K562 (cell line): ENCODE data around the gene KNL1. TPM values are rescaled to one million over a fixed set of nuclear protein-coding genes. Genes with fewer than 3 reads are reported as not detected.
A peak's percentile ranks its signal among the peaks of the same experiment; 100 is the strongest.

Source experiments
- CBFA2T3 ChIP-seq: fragments of 450-650 bp; IDR thresholded peaks from 2 replicates; pipeline ENCODE4 v1.6.1; 2017
- CC2D1A ChIP-seq: fragments of 450-650 bp; IDR thresholded peaks from 2 replicates; pipeline ENCODE4 v1.6.1; 2017; ENCODE audit warnings: mild to moderate bottlenecking
- GATAD2A ChIP-seq: fragments of 450-650 bp; IDR thresholded peaks from 2 replicates; pipeline ENCODE4 v1.6.1; 2017
- HOXB6 ChIP-seq: fragments of 250-450 bp; sonication (Bioruptor Pico); IDR thresholded peaks from 2 replicates; pipeline ENCODE4 v1.5.1; 2022; ENCODE audit warnings: mild to moderate bottlenecking, borderline replicate concordance
- JUND ChIP-seq, 2 experiments: IDR thresholded peaks; 2 replicates in 1 of 2; 3 replicates in 1 of 2; pipeline ENCODE4 v1.6.1; 2011; ENCODE audit warnings: borderline replicate concordance in 2 of 2, low read depth in 2 of 2, low read length in 2 of 2, improper control_type of control experiment in 1 of 2, missing biosample characterization in 1 of 2, missing genetic modification characterization in 1 of 2, missing genetic modification reagents in 1 of 2
- MAFK ChIP-seq: IDR thresholded peaks from 2 replicates; pipeline ENCODE4 v1.6.1; 2011; ENCODE audit warnings: low read length, improper control_type of control experiment
- NCOA1 ChIP-seq: fragments of 450-650 bp; IDR thresholded peaks from 2 replicates; pipeline ENCODE4 v1.6.1; 2016; ENCODE audit warnings: low read depth
- NEUROD1 ChIP-seq: fragments of 150-350 bp; IDR thresholded peaks from 2 replicates; pipeline ENCODE4 v1.6.1; 2014; ENCODE audit warnings: borderline replicate concordance, low read length, low read depth; ENCODE audit not compliant: partially characterized antibody
- POLR2B ChIP-seq: fragments of 450-650 bp; IDR thresholded peaks from 2 replicates; pipeline ENCODE4 v1.6.1; 2018; ENCODE audit warnings: low read depth; ENCODE audit not compliant: partially characterized antibody
- POU5F1 ChIP-seq: fragments of 150-350 bp; IDR thresholded peaks from 2 replicates; pipeline ENCODE4 v1.6.1; 2014; ENCODE audit warnings: borderline replicate concordance, low read length, low read depth, mild to moderate bottlenecking; ENCODE audit not compliant: partially characterized antibody
- RAD21 ChIP-seq, 2 experiments: fragments of 250-450 bp in 1 of 2; fragments of 450-650 bp in 1 of 2; sonication (Bioruptor Pico) in 1 of 2; formaldehyde crosslinking in 1 of 2; IDR thresholded peaks in 1 of 2; conservative IDR thresholded peaks in 1 of 2; 2 replicates each; pipeline versions ENCODE4 v1.4.0 to v1.8.0; 2020 to 2022; ENCODE audit warnings: mild to moderate bottlenecking in 2 of 2, moderate library complexity in 1 of 2
- RNF219 ChIP-seq: fragments of 250-450 bp; sonication (Bioruptor Pico); IDR thresholded peaks from 2 replicates; pipeline ENCODE4 v1.5.0; 2022; ENCODE audit warnings: mild to moderate bottlenecking
- SIN3B ChIP-seq: fragments of 450-650 bp; IDR thresholded peaks from 2 replicates; pipeline ENCODE4 v1.6.1; 2017; ENCODE audit warnings: low read depth, mild to moderate bottlenecking, moderate library complexity
- SNAPC5 ChIP-seq: fragments of 250-450 bp; sonication (Bioruptor Pico); IDR thresholded peaks from 2 replicates; pipeline ENCODE4 v1.8.0; 2021; ENCODE audit warnings: moderate library complexity, mild to moderate bottlenecking, inconsistent platforms
- TCF7 ChIP-seq: sonication (generic); IDR thresholded peaks from 2 replicates; pipeline ENCODE4 v1.6.1; 2016; ENCODE audit warnings: antibody characterized with exemption, borderline replicate concordance
- ZNF780A ChIP-seq: fragments of 250-450 bp; sonication (Bioruptor Pico); IDR thresholded peaks from 2 replicates; pipeline ENCODE4 v1.5.0; 2021; ENCODE audit warnings: mild to moderate bottlenecking
- polyA plus RNA-seq, 8 experiments: library from polyadenylated mRNA; depleted of rRNA in 4 of 8; stranded (reverse) in 5 of 8; unstranded in 3 of 8; fragments of >200 nt; fragmentation: Nextera tagmentation in 2 of 8; fragmentation: Illumina TruSeq in 1 of 8; extraction: Ambion mirVana in 2 of 8; extraction: Trizol in 1 of 8; gene quantifications; 2 replicates each; pipeline versions ENCODE4 v1.2.1 to v1.2.3, GENCODE V29; 2011 to 2014; ENCODE audit warnings: inconsistent platforms in 1 of 8, missing spikeins in 1 of 8
- total RNA-seq, 7 experiments: library from RNA; depleted of rRNA in 6 of 7; stranded (reverse); fragments of >200 nt in 6 of 7; fragmentation: Illumina TruSeq in 2 of 7; extraction: Trizol in 2 of 7; gene quantifications; 2 replicates each; pipeline versions ENCODE4 v1.2.1 to v1.2.3, GENCODE V29; 2011 to 2021; ENCODE audit warnings: low replicate concordance in 1 of 7
- TF ChIP-seq, protein P1 (sequence below): fragments of 450-650 bp; IDR thresholded peaks from 2 replicates; pipeline ENCODE4 v1.6.1; 2016; ENCODE audit warnings: antibody characterized with exemption
- TF ChIP-seq, protein P2 (sequence below): fragments of 200-800 bp; sonication (Bioruptor generic); IDR thresholded peaks from 2 replicates; pipeline ENCODE4 v1.6.1; 2017; ENCODE audit warnings: missing genetic modification characterization, missing compliant biosample characterization
- TF ChIP-seq, protein P3 (sequence below), 2 experiments: fragments of 450-650 bp in 1 of 2; sonication (generic) in 1 of 2; formaldehyde crosslinking; conservative IDR thresholded peaks; 2 replicates each; pipeline versions ENCODE4 v1.4.0 to v1.8.1; 2020 to 2022; ENCODE audit warnings: mild to moderate bottlenecking in 1 of 2, missing genetic modification reagents in 1 of 2

Gene KNL1
- total and polyA plus RNA-seq, 9 of the 15 experiments (the other 6 are each of a cell fraction or from before 2014, with no cell fraction given) = 14.5 to 65.4 (median 34.6) TPM

DNA sequence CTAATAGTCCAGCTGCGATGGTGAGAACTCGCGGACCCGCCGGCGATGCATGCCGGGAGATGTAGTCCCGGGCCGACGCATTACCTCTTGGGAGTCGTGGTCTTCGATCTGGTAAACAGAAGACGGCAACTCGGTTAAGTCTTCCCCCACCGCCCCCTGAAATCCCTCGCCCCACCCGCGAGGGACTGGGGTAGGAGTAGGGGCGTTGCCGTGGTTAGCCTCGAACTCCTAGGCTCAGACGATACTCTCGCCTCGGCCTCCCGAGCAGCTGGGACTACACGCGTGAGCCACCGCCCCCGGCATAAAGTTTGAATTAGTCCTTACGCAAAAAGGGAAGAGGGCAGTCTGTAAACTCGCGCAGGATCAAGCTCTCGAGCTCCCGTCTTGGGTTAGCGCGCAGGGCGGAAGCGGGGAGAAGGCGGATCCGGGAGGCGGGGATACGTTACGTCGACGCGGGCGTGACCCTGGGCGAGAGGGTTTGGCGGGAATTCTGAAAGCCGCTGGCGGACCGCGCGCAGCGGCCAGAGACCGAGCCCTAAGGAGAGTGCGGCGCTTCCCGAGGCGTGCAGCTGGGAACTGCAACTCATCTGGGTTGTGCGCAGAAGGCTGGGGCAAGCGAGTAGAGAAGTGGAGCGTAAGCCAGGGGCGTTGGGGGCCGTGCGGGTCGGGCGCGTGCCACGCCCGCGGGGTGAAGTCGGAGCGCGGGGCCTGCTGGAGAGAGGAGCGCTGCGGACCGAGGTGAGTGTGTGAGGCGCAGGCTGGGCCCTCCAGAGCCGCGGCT lies 100.8 kb downstream of the KNL1 start, which contains the start of gene RAD51 (continued):
- TF ChIP-seq RNF219 (CRISPR knock-in tag) = no peak
- TF ChIP-seq JUND (IDR thresholded peaks at IDR 0.05; ENCODE audit: borderline replicate concordance, low read depth, low read length) = 0 out of 2 replicates have a peak, but pooled peaks have one; percentile 35
- TF ChIP-seq JUND (tag; IDR thresholded peaks at IDR 0.05; ENCODE audit: borderline replicate concordance, low read depth, low read length) = peak; percentile 25; the same call in 1 of the 3 replicates
- no peak for TF ChIP-seq SNAPC5 (CRISPR knock-in tag)
- TF ChIP-seq GATAD2A = 0 out of 2 replicates have a peak, but pooled peaks have one; percentile 30
- TF ChIP-seq POU5F1 = no peak
- peak; percentile 66; the same call in 1 of the 2 replicates for TF ChIP-seq SIN3B
- TF ChIP-seq, protein P1, sequence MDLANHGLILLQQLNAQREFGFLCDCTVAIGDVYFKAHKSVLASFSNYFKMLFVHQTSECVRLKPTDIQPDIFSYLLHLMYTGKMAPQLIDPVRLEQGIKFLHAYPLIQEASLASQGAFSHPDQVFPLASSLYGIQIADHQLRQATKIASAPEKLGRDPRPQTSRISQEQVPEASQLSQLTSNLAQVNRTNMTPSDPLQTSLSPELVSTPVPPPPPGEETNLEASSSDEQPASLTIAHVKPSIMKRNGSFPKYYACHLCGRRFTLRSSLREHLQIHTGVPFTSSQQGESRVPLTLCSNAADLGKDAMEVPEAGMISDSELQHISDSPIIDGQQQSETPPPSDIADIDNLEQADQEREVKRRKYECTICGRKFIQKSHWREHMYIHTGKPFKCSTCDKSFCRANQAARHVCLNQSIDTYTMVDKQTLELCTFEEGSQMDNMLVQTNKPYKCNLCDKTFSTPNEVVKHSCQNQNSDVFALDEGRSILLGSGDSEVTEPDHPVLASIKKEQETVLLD = peak; percentile 60; the same call in 1 of the 2 replicates
- no peak for TF ChIP-seq CC2D1A
- TF ChIP-seq TCF7 = no peak
- no peak for TF ChIP-seq RAD21 (CRISPR knock-in tag; conservative IDR thresholded peaks at IDR 0.05 in 1 of 2, IDR thresholded peaks at IDR 0.05 in 1 of 2)
- no peak for TF ChIP-seq MAFK
- no peak for TF ChIP-seq HOXB6 (CRISPR knock-in tag)
- peak; percentile 91 for TF ChIP-seq POLR2B
- no peak for TF ChIP-seq ZNF780A (CRISPR knock-in tag)
- TF ChIP-seq, protein P2, sequence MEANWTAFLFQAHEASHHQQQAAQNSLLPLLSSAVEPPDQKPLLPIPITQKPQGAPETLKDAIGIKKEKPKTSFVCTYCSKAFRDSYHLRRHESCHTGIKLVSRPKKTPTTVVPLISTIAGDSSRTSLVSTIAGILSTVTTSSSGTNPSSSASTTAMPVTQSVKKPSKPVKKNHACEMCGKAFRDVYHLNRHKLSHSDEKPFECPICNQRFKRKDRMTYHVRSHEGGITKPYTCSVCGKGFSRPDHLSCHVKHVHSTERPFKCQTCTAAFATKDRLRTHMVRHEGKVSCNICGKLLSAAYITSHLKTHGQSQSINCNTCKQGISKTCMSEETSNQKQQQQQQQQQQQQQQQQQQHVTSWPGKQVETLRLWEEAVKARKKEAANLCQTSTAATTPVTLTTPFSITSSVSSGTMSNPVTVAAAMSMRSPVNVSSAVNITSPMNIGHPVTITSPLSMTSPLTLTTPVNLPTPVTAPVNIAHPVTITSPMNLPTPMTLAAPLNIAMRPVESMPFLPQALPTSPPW (CRISPR knock-in tag) = peak; percentile 70
- no peak; the same call in 1 of the 2 replicates for TF ChIP-seq CBFA2T3
- TF ChIP-seq, protein P3, sequence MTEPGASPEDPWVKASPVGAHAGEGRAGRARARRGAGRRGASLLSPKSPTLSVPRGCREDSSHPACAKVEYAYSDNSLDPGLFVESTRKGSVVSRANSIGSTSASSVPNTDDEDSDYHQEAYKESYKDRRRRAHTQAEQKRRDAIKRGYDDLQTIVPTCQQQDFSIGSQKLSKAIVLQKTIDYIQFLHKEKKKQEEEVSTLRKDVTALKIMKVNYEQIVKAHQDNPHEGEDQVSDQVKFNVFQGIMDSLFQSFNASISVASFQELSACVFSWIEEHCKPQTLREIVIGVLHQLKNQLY (CRISPR knock-in tag; conservative IDR thresholded peaks at IDR 0.05) = no peak
- no peak for TF ChIP-seq NCOA1
- peak; percentile 33 for TF ChIP-seq NEUROD1
